SKM-1 (cell line): ENCODE data around the gene WWC1.

Source experiments
- DNase-seq: peaks from one replicate; lab custom pipeline; 2025; ENCODE audit not compliant: unreplicated experiment; lab: John Stamatoyannopoulos, UW

WWC1 gene

GRCh38 chr5:168407211-168407610 is 115.8 kb downstream of the WWC1 start:
- no peak for DNase-seq

- no peak for DNase-seq
Measured at GRCh38 chr5:168408561-168409305, 117.3 kb downstream of the WWC1 start.

- no peak for DNase-seq
Measured at GRCh38 chr5:168409591-168410458, 118.4 kb downstream of the WWC1 start.

GRCh38 chr5:168411871-168412270 is 120.4 kb downstream of the WWC1 start:
- no peak for DNase-seq

GRCh38 chr5:168413062-168413461 is 121.6 kb downstream of the WWC1 start:
- no peak for DNase-seq

GRCh38 chr5:168413596-168413995 is 122.2 kb downstream of the WWC1 start:
- DNase-seq: no peak

- DNase-seq: no peak
Measured at GRCh38 chr5:168415401-168415800, 124.0 kb downstream of the WWC1 start.

GRCh38 chr5:168415971-168416370 is 124.5 kb downstream of the WWC1 start:
- no peak for DNase-seq

GRCh38 chr5:168417731-168418429 is 126.4 kb downstream of the WWC1 start:
- no peak for DNase-seq

GRCh38 chr5:168420461-168420860 is 129.0 kb downstream of the WWC1 start:
- DNase-seq: no peak

- no peak for DNase-seq
Measured at GRCh38 chr5:168422431-168422830, 131.0 kb downstream of the WWC1 start.

GRCh38 chr5:168423478-168423877 is 132.0 kb downstream of the WWC1 start:
- no peak for DNase-seq

GRCh38 chr5:168423971-168424370 is 132.5 kb downstream of the WWC1 start:
- DNase-seq: no peak

GRCh38 chr5:168424594-168425323 is 133.3 kb downstream of the WWC1 start:
- no peak for DNase-seq

- no peak for DNase-seq
Measured at GRCh38 chr5:168426007-168426863, 134.8 kb downstream of the WWC1 start.

GRCh38 chr5:168426864-168427172 is 135.4 kb downstream of the WWC1 start:
- DNase-seq: no peak

GRCh38 chr5:168427224-168427623 is 135.8 kb downstream of the WWC1 start:
- DNase-seq: no peak

GRCh38 chr5:168428552-168428951 is 137.1 kb downstream of the WWC1 start:
- no peak for DNase-seq

- DNase-seq: no peak
Measured at GRCh38 chr5:168430296-168430695, 138.9 kb downstream of the WWC1 start.

GRCh38 chr5:168432903-168433302 is 141.5 kb downstream of the WWC1 start:
- DNase-seq: no peak
